ENCODE results near the gene ZSWIM1.
A peak's percentile ranks its signal among the peaks of the same experiment; 100 is the strongest.

The ZSWIM1 gene

DNA sequence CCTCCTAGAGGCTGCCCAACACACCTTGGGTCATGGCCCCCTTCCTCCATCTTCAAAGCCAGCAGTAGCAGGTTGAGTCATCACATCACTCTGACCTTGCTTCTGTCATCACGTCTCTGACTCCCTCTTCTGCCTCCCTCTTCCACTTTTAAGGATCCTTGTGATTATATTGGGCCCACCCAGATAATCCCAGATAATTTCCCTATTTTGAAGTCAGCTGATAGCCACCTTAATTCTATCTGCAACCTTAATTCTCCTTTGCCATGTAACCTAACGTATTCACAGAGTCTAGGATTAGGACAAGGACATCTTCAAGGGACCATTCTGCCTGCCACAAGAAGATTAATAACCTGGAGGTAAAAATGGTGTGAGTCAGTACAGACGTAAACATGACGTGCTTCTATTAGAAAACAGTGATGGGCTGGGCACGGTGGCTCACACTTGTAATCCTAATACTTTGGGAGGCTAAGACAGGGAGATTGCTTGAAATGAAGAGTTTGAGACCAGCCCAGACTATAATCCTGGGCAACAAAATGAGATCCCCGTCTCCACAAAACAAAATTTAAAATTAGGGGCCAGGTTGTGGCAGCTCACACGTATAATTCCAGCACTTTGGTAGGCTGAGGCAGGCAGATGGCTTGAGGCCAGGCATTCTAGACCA is 20.3 kb upstream of the ZSWIM1 start:
- Histone ChIP-seq H3K27ac (no peak overlapping the region), H3K9ac (no peak overlapping the region), H3K27me3 (no peaks in the 10 kb centered on the region), H3K4me2 (peak overlapping the region in 1 of 11 experiments; percentile 7; a peak in 1 of 22 replicates), H3K9me3 (replicated peaks in 1 of 11) (no peaks in the 10 kb centered on the region), H4K20me1 (no peaks in the 10 kb centered on the region), H3K4me1 (peaks cover 21 to 46% (median 28%) of the 10 kb centered on the region in 10 experiments), H3K36me3 (peaks cover 0 to 3% (median 0%) of the 10 kb centered on the region in 11 experiments; a peak in 2 of 22 replicates), H3K4me3 (no peak overlapping the region)
- TF ChIP-seq Cebpa-rat (IDR thresholded peaks at IDR 0.05): no peak

DNA sequence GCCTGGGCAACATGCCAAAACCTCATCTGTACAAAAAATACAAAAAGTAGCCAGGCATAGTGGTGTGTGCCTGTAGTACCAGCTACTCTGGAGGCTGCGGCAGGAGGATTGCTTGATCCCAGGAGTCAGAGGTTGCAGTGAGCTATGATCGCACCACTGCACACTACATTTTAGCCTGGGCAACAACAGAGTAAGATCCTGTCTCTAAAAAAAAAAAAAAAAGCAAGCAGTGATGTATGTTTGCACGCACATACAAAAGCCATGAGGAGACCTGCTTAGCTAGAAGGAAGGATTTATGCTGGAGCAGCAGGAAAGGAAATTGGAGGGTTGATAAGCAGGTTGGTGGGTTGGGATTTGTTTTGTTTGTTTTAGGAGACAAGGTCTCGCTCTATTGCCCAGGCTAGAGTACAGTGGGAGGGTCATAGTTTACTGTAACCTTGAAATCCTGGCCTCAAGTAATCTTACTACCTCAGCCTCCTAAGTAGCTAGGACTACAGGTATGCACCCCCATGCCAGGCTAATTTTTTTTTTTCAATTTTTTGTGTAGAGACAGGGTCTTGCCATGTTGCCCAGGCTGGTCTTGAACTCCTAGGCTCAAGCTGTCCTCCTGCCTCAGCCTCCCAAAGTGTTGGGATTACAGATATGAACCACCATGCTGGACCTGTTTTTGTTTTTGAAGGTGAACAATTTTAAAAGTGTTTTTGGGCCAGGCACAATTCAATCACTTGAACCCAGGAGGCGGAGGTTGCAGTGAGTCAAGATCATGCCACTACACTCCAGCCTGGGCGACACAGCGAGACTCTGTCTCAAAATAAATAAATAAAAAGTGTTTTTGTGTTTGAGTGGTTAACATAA is 19.6 kb upstream of the ZSWIM1 start:
- Histone ChIP-seq H3K4me2 (peak overlapping the region in 1 of 11 experiments; percentile 7; a peak in 1 of 22 replicates), H3K27ac (no peak overlapping the region), H3K4me1 (peaks cover 14 to 42% (median 21%) of the 10 kb centered on the region in 10 experiments), H3K27me3 (no peaks in the 10 kb centered on the region), H3K9me3 (replicated peaks in 1 of 11) (no peaks in the 10 kb centered on the region), H3K9ac (no peak overlapping the region), H3K36me3 (peaks cover 0 to 3% (median 0%) of the 10 kb centered on the region in 11 experiments; a peak in 2 of 22 replicates), H4K20me1 (peaks cover 0 to 2% (median 0%) of the 10 kb centered on the region in 11 experiments; a peak in 1 of 22 replicates), H3K4me3 (no peak overlapping the region)
- no peak for TF ChIP-seq Cebpa-rat (IDR thresholded peaks at IDR 0.05)

DNA sequence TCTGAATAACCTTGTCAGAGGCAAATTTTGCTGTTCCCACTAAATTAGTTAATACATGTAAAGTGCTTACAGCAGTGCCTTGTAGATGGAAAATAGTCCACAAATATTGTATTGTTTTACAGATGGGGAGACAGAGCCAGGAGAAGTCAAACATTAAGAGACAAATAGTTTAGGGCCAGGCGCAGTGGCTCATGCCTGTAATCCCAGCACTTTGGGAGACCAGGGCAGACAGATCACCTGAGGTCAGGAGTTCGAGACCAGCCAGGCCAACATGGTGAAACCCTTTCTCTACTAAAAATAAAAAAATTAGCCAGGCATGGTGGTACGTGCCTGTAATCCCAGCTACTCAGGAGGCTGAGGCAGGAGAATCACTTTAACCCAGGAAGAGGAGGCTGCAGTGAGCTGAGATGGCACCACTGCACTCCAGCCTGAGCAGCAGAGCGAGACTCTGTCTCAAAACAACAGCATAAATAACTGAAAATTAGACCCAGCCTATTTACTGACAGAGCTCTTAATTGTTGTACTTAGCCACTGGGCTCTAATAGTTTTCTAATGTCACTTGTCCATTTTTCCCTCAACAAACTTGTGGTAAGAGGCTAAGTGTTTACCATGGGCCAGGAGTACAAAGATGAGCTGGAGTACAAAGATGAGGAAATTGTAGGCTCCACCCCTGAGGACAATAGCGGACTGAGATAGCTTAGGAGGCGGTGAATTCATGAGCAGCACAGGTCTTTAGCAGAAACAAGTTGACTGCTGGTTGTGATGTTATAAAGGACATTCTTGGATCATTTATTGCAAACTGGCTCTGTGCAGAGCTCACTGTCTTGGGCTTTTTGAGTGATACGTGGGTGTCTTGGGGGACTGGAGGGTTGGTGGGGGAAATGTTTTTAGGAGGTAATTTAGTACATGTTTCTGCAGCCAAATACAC is 17.2 kb upstream of the ZSWIM1 start:
- Histone ChIP-seq H3K9ac (no peak overlapping the region), H4K20me1 (peaks cover 0 to 4% (median 0%) of the 10 kb centered on the region in 11 experiments; a peak in 1 of 22 replicates), H3K4me2 (no peak overlapping the region), H3K4me1 (peaks cover under 1 to 30% (median 8%) of the 10 kb centered on the region in 10 experiments; a peak in 13 of 20 replicates), H3K9me3 (replicated peaks in 1 of 11) (no peaks in the 10 kb centered on the region), H3K4me3 (no peak overlapping the region), H3K27ac (no peak overlapping the region), H3K36me3 (peaks cover 0 to 3% (median 0%) of the 10 kb centered on the region in 11 experiments; a peak in 3 of 22 replicates), H3K27me3 (no peaks in the 10 kb centered on the region)
- TF ChIP-seq Cebpa-rat (IDR thresholded peaks at IDR 0.05): no peak

DNA sequence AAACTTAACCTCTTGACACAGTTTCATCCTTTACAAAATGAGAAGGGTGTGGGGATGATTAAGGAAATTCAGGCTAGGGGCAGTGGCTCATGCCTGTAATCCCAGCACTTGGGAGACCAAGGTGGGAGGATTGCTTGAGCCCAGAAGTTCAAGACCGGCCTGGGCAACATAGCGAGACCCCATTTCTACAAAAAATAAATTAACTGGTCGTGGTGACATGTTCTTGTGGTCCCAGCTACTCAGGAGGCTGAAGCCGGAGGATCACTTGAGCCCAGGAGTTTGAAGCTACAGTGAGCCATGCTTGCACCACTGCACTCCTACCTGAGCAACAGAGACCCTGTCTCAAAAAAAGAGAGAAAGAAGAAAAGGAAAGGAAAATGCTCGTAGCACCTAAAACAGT is 14.6 kb upstream of the ZSWIM1 start:
- Histone ChIP-seq H4K20me1 (peaks cover 0 to 4% (median 0%) of the 10 kb centered on the region in 11 experiments; a peak in 1 of 22 replicates), H3K9me3 (replicated peaks in 1 of 11) (no peaks in the 10 kb centered on the region), H3K4me1 (peaks cover 0 to 9% (median 0%) of the 10 kb centered on the region in 10 experiments; a peak in 3 of 20 replicates), H3K27me3 (no peaks in the 10 kb centered on the region), H3K9ac (no peak overlapping the region), H3K27ac (no peak overlapping the region), H3K4me2 (no peak overlapping the region), H3K4me3 (no peak overlapping the region), H3K36me3 (peaks cover 0 to 16% (median 0%) of the 10 kb centered on the region in 11 experiments; a peak in 7 of 22 replicates)
- no peak for TF ChIP-seq Cebpa-rat (IDR thresholded peaks at IDR 0.05)

DNA sequence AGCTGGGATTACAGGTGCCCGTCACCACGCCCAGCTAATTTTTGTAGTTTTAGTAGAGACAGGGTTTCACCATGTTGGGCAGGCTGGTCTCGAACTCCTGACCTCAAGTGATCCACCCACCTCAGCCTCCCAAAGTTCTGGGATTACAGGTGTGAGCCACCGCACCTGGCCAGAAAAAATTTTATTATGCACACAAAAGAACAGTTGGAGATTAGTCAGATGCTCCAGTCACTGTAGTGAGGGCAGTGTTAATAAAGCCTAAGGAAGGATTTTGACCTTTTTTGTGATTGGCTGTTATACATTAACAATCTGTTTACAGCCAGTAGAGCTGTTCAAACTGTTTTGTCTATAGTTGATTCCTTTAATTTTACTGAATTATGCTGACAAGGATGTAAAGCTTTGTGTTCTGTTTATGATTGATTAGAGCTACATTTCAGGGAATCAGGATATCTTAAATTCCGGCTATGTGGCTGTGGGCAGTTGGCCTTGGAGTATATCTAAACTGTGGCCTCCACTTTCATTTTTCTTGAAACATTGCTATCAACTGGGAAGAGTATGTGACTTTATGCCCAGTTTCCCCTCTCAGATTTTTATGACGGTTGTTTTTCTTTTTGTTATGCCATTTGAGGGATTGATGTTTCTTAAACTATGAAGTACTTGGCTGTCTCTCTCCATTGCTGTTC is 13.8 kb upstream of the ZSWIM1 start:
- H3K36me3 ChIP-seq: peaks cover 0 to 19% (median 0%) of the 10 kb centered on the region in 11 experiments; a peak in 8 of 22 replicates
- H3K9me3 ChIP-seq (replicated peaks in 1 of 11): no peaks in the 10 kb centered on the region
- H3K27me3 ChIP-seq: no peaks in the 10 kb centered on the region
- H3K27ac ChIP-seq: no peak overlapping the region
- TF ChIP-seq Cebpa-rat (IDR thresholded peaks at IDR 0.05): no peak
- H3K4me3 ChIP-seq: no peak overlapping the region
- peaks cover 0 to 9% (median 0%) of the 10 kb centered on the region in 10 experiments; a peak in 2 of 20 replicates for H3K4me1 ChIP-seq
- H3K4me2 ChIP-seq: no peak overlapping the region
- no peak overlapping the region for H3K9ac ChIP-seq
- H4K20me1 ChIP-seq: peaks cover 0 to 4% (median 0%) of the 10 kb centered on the region in 11 experiments; a peak in 1 of 22 replicates

DNA sequence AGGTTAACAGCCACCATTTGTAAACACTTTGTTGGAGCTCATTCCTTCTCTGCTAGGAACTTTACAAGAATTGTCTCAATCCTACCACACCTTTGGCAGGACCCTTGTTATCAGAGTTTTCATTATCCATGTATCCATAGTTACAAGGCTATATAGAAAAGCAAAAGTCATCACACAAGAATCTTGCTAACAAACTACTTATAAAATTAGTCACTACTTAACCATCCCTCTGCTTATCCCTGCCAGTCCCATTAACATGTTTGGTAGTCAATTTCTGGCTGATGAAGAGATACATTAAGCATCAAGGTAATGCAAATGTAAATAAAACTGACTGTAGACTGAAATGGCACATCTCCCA is 13.2 kb upstream of the ZSWIM1 start:
- Histone ChIP-seq H3K9ac (no peak overlapping the region), H3K4me3 (no peak overlapping the region), H3K4me1 (peaks cover 0 to 9% (median 0%) of the 10 kb centered on the region in 10 experiments; a peak in 2 of 20 replicates), H3K4me2 (no peak overlapping the region), H3K9me3 (replicated peaks in 1 of 11) (no peaks in the 10 kb centered on the region), H3K27ac (no peak overlapping the region), H3K27me3 (no peaks in the 10 kb centered on the region), H3K36me3 (peaks cover 0 to 24% (median 4%) of the 10 kb centered on the region in 11 experiments; a peak in 10 of 22 replicates), H4K20me1 (peaks cover 0 to 4% (median 0%) of the 10 kb centered on the region in 11 experiments; a peak in 1 of 22 replicates)
- no peak for TF ChIP-seq Cebpa-rat (IDR thresholded peaks at IDR 0.05)

DNA sequence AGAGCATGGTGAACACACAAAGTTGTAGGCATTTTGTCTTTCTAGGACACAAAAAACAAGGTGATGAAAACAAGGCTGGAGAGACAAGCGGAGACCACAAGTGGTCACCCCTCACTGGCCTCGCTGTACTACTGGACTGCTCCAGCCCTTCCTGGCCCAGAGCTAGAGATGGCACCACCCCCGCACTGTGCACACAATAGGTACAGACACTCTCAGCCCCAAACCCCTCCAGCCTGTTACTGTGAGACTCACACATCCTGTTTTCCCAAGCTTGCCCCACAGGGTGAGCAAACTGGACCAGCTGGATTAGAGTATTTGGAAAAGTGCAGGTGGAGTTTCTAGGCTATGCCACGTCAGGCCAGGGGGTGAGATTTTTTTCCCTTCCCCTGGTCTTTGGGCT is 8.4 kb upstream of the ZSWIM1 start:
- Histone ChIP-seq H3K27ac (no peak overlapping the region), H4K20me1 (peaks cover 0 to 11% (median 0%) of the 10 kb centered on the region in 11 experiments; a peak in 1 of 22 replicates), H3K36me3 (peaks cover 10 to 47% (median 23%) of the 10 kb centered on the region in 11 experiments), H3K4me1 (no peaks in the 10 kb centered on the region), H3K9me3 (replicated peaks in 1 of 11) (no peaks in the 10 kb centered on the region), H3K4me2 (no peak overlapping the region), H3K4me3 (no peak overlapping the region), H3K9ac (no peak overlapping the region), H3K27me3 (no peaks in the 10 kb centered on the region)
- TF ChIP-seq Cebpa-rat (IDR thresholded peaks at IDR 0.05): no peak

All from BLaER1 treated with 17β-estradiol and CSF1 and Interleukin-3, amounts not matched to agents 10 nM and 100 nM (cell line).